ENCODE data around the gene CLASRP.
A peak's percentile ranks its signal among the peaks of the same experiment; 100 is the strongest.

CLASRP gene

DNA sequence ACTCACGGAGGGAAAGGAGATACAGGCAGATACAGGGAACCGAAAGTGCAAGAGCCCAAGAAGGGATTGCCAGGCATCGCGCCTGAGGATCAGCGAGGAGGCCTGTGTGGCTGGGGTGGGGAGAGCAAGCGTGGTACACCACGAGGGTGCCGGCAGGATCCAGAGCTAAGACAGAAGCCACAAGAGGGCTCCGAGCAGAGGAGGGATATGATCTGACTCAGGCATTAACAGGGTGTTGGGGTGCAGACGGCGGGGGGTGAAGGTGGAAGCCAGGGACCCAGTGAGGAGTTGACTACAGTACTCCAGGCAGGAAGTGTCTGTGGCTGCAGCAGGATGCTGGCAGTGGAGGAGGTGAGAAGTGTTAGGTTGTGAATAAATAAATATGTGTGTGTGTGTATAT is 48.7 kb downstream of the CLASRP start:
- peak in 1 of 2 donors; percentile 38 for DNase-seq

- no peak for DNase-seq
Observed at GRCh38 chr19:45090034-45090433, 51.2 kb downstream of the CLASRP start.

DNA sequence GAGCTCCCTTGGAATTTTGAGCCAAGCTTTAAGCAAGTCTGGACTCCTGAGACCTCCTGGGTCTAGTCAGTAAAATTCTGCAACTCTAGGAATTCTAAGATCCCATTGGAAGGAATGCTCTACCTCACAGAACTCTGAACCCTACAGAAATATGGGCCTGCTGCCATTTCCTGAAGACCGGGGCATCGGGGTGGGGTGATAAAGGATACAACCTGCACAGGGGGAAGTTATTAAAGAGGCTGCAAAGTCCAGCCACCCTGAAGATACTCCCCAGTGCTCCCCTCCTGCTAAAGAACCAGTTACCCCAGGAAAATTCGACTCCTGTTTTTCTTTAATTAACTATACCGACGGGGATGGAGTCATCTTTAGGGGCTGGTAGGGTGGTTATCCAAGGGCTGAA is 51.8 kb downstream of the CLASRP start:
- no peak for DNase-seq

DNA sequence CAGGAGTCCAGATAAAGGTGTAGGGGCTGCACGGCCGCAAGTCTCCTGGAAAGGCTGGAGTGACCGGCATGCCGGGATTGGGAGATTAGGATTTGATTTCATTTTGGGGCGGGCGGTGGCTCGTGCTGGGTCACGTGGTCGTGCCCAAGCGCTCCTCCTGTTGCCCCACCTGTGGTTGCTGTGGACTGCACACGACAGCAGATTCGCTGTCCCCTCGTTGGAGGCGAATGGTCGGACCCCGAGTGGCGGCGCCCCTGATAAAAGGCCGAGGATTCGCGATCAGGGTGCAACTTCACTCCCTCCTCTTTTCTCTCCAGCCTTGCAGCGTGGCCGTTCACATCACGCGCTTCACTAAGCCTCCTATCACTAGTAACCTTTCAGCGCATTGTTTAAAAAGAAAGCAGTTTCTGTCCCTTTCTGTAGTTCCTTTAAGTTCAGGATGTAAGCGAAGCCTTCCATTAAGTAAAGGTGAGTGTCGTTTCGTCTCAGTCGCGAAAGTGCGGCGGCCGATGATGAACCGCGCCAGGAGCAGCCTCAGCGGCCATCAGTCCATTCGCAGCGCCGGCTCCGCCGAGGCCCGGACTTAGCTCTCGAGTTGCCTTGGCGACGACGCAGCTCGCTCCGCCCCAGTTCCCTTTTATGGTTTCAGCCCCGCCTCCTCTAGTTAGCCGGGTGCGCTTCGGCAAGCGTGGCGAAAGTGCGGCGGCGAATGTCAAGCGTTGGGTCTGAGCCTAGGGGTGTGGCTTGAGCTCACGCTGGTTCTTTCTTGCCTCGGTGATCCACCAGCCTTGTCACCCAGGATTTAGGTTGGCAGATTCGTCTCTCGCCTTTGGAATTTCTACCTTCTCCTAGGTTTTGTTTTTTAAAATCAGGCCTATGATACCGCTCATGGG is 52.4 kb downstream of the CLASRP start:
- DNase-seq = peak; percentile 90 to 98

DNA sequence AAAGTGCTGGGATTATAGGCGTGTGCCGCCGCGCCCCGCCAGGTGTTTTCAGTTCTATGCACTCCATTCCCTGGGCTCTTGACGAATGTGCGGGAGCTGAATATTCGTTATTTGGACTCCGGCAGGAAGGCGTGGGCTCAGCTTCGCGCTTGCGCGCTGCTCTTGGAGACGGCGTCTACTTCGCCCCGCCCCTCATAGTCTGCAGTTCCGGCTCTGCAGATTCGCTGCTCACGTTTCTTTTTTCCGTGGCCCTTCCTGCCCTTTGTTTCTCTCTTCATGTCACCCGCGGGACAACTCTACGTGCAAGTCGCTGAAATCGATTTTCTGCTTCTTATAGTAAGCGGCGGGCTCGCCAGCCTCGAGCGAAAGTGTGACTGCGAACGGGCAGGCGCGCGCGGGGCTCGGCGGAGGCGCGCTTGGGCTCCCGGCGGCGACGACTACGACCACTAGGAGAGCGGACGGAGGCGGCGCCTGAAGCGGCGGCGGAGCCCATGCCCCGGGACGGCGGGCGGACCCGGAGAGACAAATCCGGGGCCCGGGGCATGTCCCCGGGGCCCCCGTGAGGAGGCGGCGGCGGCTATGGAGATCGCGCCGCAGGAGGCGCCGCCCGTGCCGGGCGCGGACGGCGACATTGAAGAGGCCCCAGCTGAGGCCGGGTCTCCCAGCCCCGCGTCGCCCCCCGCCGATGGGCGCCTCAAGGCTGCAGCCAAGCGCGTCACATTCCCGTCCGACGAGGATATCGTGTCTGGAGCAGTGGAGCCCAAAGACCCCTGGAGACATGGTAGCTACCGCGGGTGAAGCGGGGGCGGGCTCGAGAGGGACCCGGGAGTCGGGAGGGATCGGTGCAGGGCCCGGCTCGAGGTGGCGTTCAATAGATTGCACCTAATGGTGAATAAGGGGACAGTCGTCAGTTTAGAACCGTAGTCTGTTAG is 54.2 kb downstream of the CLASRP start, which contains the start of gene PPP1R37:
TSS of gene PPP1R37 (plus strand) at position 433 of the 932 bp plus-strand sequence. CDS start at position 580, 147 bp downstream.
- DNase-seq = peak; percentile 91 to 93

- DNase-seq = no peak
Observed at GRCh38 chr19:45094137-45094536, 55.3 kb downstream of the CLASRP start.

DNA sequence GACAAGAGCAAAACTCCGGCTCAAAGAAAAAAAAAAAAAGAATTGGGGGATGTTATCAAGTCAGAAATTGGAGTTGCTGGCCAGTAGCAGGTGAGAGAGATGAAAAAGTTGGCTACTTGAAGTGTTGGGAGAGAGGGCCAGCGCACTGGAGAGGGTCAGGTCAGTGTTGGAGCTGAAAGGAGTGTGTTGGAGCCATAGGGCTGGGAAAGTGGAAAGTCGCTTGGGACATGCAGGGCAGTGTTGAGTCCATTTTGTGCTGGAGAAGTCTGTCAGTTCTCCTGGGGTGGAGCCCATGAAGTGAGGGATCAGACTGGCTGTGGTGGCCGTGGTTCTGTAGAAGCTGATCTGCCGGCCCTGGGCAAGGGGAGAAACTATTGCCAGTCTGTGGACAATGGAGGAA is 55.9 kb downstream of the CLASRP start:
- DNase-seq = no peak

DNA sequence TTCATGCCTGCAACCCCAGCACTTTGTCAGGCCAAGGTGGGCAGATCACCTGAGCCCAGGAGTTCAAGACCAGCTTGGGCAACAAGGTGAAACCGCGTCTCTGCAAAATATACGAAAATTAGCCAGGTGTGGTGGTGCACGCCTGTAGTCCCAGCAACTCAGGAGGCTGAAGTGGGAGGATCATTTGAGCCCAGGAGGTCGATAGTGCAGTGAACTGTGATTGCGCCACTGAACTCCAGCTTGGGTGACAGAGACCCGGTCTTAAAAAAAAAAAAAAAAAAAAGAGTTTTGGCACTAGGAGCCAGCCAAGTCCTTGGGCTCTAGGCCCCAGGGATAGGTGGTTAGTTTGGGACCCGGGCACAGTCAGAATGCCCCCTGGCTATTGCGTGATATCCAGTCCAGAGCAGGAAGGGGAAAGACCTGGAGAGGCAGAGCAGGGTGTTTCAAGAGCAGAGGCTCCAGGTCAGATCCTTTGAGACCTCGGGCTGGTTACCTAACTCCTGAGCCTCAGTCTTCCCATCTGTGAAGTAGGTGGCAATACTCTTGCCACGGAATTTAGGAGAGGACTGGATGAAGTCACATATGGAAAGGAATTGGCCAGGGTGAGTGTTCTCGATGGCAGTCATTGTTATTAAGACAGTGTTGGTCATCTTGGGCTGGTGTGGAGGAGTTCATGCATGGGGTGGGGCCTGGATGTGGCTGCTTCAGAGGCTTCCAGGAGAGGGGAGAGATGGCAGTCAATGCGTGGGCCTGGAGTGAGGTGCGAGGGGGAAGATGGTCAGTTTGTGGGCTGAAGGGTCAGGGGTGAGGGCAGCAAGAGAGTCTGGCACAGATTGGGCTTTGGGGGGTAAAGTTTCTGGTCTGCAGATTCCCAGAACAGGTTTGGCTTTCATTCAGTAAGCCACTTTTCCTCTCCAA is 56.9 kb downstream of the CLASRP start:
- no peak for DNase-seq

DNA sequence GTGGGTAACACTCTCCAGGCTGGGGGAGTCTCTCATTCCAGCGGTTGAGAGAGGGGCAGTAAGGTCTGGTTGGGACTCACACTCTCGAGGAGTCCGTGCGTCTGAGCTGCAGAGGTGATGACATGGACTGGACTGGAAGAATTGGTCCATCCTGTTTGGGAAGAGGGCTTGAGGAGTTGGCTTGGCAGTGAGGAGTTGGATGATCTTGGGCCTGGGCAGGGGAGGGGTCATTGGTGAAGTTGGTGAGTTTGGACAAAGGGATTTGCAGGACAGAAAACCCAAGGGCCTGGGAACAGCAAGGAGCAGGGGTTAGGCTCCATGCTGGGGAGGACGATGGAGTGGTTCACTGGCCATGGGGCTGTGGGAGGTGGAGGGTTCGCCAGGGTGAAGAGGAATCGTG is 57.9 kb downstream of the CLASRP start:
- DNase-seq = no peak

DNA sequence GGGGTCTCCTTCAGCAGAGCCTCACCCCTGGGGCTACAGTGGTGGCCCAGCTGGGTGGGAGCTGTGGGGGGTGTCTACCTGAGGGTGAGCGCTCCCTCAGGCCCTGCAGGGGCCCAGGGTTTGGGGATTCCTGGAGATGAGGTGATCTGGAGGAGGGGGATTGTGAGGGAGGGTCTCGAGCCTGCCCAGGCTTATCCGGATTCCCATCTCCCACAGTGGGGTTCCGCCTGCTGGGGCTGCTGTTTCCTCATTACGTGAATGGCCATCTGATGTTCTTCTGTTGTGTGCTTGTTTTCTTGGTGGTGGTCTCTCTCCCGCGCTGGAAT is 58.6 kb downstream of the CLASRP start:
- DNase-seq = no peak

DNA sequence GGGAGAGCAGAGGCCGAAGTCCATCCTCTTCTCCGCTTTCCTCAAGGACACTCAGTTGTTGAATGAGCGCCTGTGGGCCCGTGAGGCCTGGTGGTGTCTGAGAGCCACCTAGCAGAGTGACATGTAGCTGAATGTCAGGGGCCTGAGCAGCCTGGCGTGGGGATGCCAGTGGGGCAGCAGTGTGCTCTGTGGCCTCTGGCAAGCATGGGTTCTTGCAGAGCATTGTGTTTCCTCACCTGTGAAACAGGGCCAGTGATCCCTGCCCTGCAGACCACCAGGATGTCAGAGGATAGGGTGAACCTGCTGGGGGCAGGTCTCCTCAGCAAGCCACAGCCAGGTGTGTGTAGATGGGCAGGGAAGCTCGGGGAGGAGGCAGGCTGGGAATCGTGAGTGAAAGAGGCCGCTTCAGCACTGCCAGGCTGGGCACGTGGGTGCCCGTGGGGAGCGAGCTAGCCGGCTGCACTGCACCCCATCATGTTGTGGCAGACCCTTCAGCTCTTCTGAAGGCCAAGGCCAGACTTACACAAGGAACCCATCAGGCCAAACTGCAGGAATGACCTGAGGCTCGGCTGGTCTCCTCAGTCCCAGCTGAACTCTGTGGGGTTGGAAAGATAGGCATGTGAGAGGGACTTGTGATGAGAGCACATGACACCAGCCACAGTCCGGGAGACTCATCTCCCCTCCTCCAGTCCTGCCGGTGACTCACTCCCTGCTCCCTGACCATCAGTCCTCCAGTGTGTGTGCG is 59.1 kb downstream of the CLASRP start:
- DNase-seq = no peak

- DNase-seq = no peak
Observed at GRCh38 chr19:45098521-45099466, 59.9 kb downstream of the CLASRP start.

- no peak for DNase-seq
Observed at GRCh38 chr19:45099467-45100191, 60.8 kb downstream of the CLASRP start.

DNA sequence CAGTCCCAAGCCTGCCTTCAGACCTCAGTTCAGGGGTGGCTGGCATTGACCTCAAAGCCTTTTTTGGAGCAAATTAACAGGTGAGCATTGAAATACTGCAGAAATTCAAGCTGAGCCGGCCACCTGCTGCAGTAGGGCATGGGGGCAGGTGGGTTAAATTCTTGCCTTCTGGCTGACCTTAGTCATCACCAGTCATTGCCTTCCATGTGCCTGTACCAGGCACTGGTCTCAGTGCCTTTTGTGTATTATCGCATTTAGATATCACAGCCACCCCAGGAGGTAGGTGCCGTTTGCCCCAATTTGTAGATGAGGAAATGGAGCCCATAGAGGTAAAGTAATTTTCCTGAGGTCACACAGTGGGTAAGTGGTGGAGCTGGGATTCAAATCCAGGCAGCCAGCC is 61.4 kb downstream of the CLASRP start:
- no peak for DNase-seq

GRCh38 chr19:45100846-45101252 is 62.0 kb downstream of the CLASRP start:
- no peak for DNase-seq

DNA sequence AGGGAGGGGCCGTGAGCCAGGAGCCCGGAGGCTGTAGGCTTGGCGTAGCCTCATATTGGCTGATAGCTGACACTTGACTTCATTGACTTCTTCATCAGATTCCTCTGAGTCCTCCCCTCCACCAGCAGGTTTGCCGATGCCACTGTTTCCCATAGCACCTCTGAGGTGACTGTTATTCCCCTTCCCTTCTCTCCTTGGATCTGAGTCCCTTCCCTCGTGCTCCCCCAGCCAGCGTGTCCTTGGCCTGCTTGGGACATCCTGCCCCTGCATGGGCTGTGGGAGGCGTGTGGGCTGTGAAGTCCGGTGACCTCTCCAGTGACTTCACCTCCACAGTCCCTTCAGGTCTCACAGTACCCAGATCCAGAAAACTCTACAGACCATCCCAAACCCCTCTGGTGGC is 63.0 kb downstream of the CLASRP start:
- no peak for DNase-seq

- DNase-seq = no peak
Observed at GRCh38 chr19:45102481-45102880, 63.6 kb downstream of the CLASRP start.

DNA sequence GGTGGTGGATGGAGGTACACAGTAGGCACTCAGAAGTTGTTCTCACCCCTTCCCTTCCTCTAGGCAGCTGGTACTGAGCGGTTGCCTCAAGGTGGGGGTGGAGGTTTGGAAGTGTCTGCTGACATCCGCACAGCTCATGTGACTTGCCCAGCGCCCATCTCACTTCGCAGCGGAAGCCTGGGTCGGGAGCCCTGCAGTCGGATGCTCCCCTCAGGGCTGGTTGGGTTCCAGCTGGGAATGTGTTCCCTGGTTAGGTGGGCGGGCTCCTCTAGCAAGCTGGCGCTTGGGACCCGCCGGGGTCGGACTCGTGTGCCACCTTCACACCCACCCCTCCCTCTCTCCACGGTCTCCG is 64.3 kb downstream of the CLASRP start:
- DNase-seq = peak; percentile 39 to 45

GRCh38 chr19:45103508-45104319 is 64.9 kb downstream of the CLASRP start:
- no peak for DNase-seq
